ENCODE results near the gene POLR2A. TPM values are rescaled to one million over a fixed set of nuclear protein-coding genes. Genes with fewer than 3 reads are reported as not detected.
A peak's percentile ranks its signal among the peaks of the same experiment; 100 is the strongest.

Gene POLR2A
- total and polyA plus RNA-seq, 8 donors = 8.1 to 750 (median 57.2) TPM

DNA sequence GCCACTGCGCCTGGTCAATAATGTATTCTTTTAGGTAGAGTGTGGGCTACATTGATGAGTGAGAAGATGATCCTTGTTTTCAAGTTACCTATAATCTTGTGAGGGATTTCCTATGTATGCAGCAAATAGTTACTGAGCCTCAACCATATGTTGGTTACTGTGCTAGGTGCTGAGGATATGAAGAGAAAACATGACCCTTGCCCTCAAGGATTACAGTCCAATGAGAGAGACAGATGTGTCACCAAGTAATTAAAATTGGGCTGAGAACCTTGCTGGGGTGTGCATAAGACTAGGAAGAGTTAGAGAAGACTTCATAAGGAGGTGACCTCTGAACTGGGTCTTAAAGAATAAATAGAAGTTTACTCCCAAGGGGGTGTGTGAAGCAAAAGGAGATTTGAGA is 7.4 kb downstream of the POLR2A start:
- H3K27me3 ChIP-seq = no peaks in the 10 kb centered on the region
- no peak overlapping the region for H3K4me3 ChIP-seq
- H3K27ac ChIP-seq = no peak overlapping the region
- H3K4me1 ChIP-seq = peaks cover 21 to 67% (median 45%) of the 10 kb centered on the region in 4 donors
- TF ChIP-seq POLR2A (IDR thresholded peaks at IDR 0.05) (no peak), EP300 (IDR thresholded peaks at IDR 0.05) (no peak), POLR2AphosphoS5 (IDR thresholded peaks at IDR 0.05) (no peak)
- TF ChIP-seq, protein P1, sequence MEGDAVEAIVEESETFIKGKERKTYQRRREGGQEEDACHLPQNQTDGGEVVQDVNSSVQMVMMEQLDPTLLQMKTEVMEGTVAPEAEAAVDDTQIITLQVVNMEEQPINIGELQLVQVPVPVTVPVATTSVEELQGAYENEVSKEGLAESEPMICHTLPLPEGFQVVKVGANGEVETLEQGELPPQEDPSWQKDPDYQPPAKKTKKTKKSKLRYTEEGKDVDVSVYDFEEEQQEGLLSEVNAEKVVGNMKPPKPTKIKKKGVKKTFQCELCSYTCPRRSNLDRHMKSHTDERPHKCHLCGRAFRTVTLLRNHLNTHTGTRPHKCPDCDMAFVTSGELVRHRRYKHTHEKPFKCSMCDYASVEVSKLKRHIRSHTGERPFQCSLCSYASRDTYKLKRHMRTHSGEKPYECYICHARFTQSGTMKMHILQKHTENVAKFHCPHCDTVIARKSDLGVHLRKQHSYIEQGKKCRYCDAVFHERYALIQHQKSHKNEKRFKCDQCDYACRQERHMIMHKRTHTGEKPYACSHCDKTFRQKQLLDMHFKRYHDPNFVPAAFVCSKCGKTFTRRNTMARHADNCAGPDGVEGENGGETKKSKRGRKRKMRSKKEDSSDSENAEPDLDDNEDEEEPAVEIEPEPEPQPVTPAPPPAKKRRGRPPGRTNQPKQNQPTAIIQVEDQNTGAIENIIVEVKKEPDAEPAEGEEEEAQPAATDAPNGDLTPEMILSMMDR (IDR thresholded peaks at IDR 0.05) = no peak
- 94 to 100% (median 97%) methylated on average over 1 of the region's 1 CpG for WGBS, 5 donors
- H3K9me3 ChIP-seq = no peaks in the 10 kb centered on the region
- H3K36me3 ChIP-seq = peaks cover 11 to 35% (median 18%) of the 10 kb centered on the region in 4 donors
- intact Hi-C loops (cut with DNase I; ENCODE audit: low total_unique reads) = no loop called here
- no peak for DNase-seq

DNA sequence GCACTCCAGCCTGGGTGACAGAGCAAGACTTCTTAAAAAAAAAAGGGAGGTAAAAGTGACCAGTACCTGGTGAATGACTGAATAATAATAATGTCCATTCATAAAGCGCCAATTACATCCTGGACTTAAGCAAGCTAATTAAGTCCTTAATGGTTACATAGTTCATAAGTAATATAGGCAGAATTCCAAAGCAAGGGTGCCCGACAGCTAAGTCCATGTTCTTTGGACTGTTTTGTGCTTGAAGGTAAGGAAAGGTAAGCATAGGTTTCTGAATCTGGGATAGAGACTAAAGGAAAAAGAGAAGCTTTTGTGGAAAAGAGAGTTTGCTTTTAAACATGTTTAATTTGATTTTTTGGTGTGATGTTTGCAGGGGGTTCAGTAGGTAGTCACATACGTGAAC is 9.8 kb downstream of the POLR2A start:
- intact Hi-C loops (cut with DNase I; ENCODE audit: low total_unique reads) = no loop called here
- no peak for TF ChIP-seq POLR2A (IDR thresholded peaks at IDR 0.05)
- TF ChIP-seq, protein P1 (IDR thresholded peaks at IDR 0.05) = no peak
- no peak for TF ChIP-seq POLR2AphosphoS5 (IDR thresholded peaks at IDR 0.05)
- no peak for TF ChIP-seq EP300 (IDR thresholded peaks at IDR 0.05)
- H3K27ac ChIP-seq = no peak overlapping the region

DNA sequence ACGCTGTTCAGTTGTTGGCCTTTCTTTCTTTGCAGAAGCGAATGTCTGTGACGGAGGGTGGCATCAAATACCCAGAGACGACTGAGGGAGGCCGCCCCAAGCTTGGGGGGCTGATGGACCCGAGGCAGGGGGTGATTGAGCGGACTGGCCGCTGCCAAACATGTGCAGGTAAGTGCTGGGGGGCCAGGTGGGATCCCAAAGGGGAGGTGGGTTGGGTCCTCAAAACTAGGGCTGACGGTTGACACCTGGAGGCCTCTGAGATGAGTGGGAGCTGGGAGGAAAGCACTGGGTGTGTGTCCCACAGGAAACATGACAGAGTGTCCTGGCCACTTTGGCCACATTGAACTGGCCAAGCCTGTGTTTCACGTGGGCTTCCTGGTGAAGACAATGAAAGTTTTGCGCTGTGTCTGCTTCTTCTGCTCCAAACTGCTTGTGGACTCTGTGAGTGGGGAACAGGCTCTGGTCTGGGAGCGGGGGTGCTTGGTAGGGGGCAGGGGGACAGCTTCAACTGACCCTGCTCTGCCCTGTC is 11.8 kb downstream of the POLR2A start:
- H3K4me1 ChIP-seq = peaks cover 0 to 23% (median 9%) of the 10 kb centered on the region in 4 donors
- TF ChIP-seq POLR2AphosphoS5 (IDR thresholded peaks at IDR 0.05) (no peak), POLR2A (IDR thresholded peaks at IDR 0.05) (no peak), EP300 (IDR thresholded peaks at IDR 0.05) (no peak)
- TF ChIP-seq, protein P1 (IDR thresholded peaks at IDR 0.05) = no peak
- no peaks in the 10 kb centered on the region for H3K27me3 ChIP-seq
- no peak for DNase-seq
- peaks cover 52 to 66% (median 62%) of the 10 kb centered on the region in 4 donors for H3K36me3 ChIP-seq
- H3K9me3 ChIP-seq = no peaks in the 10 kb centered on the region
- H3K4me3 ChIP-seq = no peak overlapping the region
- WGBS, 5 donors = 87 to 92% (median 91%) methylated on average over 12 of the region's 12 CpGs
- H3K27ac ChIP-seq = peak overlapping the region in 1 of 5 donors; percentile 14
- intact Hi-C loops (cut with DNase I; ENCODE audit: low total_unique reads) = no loop called here

More for the DNA sequence above, 9.8 kb downstream of the POLR2A start:
- 85 to 91% (median 87%) methylated on average over 3 of the region's 3 CpGs for WGBS, 5 donors
- Histone ChIP-seq H3K4me1 (peaks cover 9 to 43% (median 22%) of the 10 kb centered on the region in 4 donors), H3K27me3 (no peaks in the 10 kb centered on the region), H3K4me3 (no peak overlapping the region), H3K36me3 (peaks cover 34 to 50% (median 42%) of the 10 kb centered on the region in 4 donors), H3K9me3 (no peaks in the 10 kb centered on the region)
- no peak for DNase-seq

DNA sequence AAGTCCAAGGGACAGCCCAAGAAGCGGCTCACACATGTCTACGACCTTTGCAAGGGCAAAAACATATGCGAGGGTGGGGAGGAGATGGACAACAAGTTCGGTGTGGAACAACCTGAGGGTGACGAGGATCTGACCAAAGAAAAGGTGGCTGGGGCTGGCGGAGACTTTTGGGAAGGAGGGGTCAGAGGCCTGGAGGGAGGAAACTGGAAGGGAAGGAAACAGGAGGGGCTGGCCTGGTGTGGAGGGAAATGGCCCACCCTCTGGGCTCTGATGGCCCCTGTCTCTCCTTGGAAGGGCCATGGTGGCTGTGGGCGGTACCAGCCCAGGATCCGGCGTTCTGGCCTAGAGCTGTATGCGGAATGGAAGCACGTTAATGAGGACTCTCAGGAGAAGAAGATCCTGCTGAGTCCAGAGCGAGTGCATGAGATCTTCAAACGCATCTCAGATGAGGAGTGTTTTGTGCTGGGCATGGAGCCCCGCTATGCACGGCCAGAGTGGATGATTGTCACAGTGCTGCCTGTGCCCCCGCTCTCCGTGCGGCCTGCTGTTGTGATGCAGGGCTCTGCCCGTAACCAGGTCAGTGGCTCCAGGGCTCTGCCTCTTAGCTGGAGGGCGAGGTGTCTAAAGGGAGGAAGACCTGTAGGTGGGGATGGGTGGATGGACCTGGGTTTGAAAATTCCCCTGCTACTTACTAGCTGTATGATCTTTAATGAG is 12.5 kb downstream of the POLR2A start:
- intact Hi-C loops (cut with DNase I; ENCODE audit: low total_unique reads) = no loop called here
- TF ChIP-seq, protein P1 (IDR thresholded peaks at IDR 0.05) = no peak
- TF ChIP-seq POLR2A (IDR thresholded peaks at IDR 0.05) (no peak), POLR2AphosphoS5 (IDR thresholded peaks at IDR 0.05) (no peak), EP300 (IDR thresholded peaks at IDR 0.05) (no peak)
- Histone ChIP-seq H3K9me3 (no peaks in the 10 kb centered on the region), H3K4me1 (peaks cover 0 to 16% (median 6%) of the 10 kb centered on the region in 4 donors), H3K36me3 (peaks cover 59 to 70% (median 65%) of the 10 kb centered on the region in 4 donors), H3K27me3 (no peaks in the 10 kb centered on the region), H3K4me3 (no peak overlapping the region), H3K27ac (peak overlapping the region in 2 of 5 donors; percentile 8 to 14)
- no peak for DNase-seq
- 83 to 91% (median 89%) methylated on average over 20 of the region's 20 CpGs for WGBS, 5 donors

Measured in stomach (tissue), 9 donors.